Measurements from ENCODE around the gene PEPD.

Gene PEPD

GRCh38 chr19:33395561-33396550 lies 125.7 kb downstream of the PEPD start:
- DNase-seq (ENCODE audit: low spot score) = no peak

DNA sequence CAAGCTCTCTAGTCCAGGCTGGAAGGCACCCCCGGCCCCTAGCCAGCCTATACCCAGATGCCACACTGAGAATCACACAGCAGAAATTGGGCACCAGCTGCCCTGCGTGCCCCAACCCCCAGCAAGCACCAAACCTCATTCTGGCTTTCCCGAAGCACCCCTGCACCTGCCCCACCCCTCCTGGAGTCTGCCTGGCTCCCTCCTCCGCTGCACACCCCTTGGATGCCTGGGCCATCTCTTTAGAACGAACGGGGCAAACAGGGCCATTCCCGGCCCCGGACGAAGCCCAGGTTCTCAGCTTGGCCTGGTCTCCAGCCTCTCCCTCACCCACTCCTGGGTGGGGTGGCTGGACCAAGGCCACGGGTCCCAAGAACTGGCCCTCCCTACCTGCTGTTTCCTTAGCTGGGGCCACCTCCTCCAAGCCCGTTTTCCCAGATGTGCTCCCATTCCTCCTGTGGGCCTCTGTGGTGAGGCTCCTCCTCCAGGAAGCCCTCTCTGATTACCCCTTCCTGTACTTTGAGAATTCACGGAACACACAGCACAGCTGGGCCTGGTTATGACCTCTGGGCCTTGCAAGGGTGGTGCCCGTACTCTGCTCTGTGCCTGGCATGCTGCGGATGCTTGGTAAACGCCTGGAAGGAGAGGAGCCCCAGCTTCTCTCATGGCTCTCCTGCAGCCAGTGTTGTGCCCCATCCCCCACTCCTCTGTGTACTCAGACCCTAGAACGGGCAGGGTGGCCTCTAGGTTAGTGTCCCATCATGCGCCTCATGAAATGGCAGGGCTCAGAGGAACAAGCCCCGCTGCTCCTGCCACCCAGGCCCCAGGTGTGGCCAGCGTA lies 126.6 kb downstream of the PEPD start:
- DNase-seq (ENCODE audit: low spot score) = no peak

- no peak for DNase-seq (ENCODE audit: low spot score)
These were observed 127.4 kb downstream of the PEPD start for GRCh38 chr19:33394006-33394722.

- DNase-seq (ENCODE audit: low spot score) = no peak
These were observed 128.1 kb downstream of the PEPD start for GRCh38 chr19:33393286-33394005.

- no peak for DNase-seq (ENCODE audit: low spot score)
These were observed 129.0 kb downstream of the PEPD start for GRCh38 chr19:33392341-33393285.

DNA sequence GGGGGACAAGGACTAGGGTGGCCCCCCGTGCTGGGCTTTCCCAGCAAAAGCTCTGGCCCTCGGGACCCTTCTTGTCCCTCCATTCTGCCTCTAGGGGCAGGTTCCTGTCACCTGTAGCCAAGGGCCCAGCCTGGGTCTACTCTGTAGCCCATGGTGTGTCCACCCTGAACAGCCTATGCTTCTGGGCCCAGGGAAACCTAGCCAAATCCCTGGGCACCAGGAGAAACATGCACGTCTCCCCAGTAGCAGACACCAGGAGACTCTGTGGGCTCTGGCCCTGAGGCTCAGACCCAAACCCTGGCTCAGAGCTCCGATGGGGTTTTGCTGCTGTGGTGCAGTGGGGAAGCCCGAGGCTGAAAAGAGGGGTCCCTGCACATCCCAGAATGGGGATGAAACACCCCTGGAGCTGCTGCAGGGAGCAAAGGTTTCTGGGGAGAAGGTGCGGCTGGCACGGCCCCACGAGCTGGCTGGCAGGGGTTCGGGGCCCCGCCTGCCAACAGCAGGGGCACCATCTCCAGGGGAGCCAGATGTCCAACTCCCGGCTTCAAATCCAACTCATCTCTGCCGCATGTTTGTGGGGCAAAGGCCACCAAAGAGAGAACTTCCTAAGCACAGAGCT lies 129.9 kb downstream of the PEPD start:
- DNase-seq (ENCODE audit: low spot score) = no peak

DNA sequence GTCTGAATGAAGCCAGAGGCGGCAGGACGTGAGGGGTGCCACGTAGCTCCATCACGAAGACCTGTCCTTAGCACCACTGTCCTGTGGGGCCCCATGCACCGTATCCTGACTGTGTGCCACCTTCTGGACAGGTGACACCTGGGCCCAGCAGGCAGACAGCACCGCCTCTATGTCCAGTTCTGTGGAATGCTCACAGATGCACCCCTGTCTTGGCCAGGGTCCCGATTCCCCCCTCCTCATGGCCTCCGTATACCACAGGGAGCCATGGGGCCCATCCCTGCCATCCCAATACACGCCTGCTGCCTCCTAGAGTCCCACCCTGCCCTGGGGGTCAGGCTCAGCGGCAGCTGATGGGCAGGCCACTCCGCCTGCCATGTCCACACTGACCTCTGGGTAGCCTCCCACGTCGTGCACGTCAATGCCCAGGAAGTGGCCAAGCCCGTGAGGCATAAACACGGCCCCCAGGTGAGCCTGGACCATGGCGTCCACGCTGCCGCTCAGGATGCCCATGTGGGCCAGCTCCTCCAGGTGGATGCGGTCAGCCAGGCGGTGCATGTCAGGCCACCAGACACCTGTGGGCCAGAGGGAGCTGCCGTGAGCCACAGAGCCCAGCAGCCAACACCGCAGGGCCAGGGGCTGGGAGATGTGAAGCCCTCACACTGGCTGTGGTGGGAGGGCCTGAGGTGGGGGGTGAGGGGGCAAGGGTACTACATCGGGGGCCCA lies 130.5 kb downstream of the PEPD start:
- DNase-seq (ENCODE audit: low spot score) = no peak

- no peak for DNase-seq (ENCODE audit: low spot score)
These were observed 131.3 kb downstream of the PEPD start for GRCh38 chr19:33390101-33390907.

GRCh38 chr19:33389421-33390100 lies 132.0 kb downstream of the PEPD start:
- no peak for DNase-seq (ENCODE audit: low spot score)

DNA sequence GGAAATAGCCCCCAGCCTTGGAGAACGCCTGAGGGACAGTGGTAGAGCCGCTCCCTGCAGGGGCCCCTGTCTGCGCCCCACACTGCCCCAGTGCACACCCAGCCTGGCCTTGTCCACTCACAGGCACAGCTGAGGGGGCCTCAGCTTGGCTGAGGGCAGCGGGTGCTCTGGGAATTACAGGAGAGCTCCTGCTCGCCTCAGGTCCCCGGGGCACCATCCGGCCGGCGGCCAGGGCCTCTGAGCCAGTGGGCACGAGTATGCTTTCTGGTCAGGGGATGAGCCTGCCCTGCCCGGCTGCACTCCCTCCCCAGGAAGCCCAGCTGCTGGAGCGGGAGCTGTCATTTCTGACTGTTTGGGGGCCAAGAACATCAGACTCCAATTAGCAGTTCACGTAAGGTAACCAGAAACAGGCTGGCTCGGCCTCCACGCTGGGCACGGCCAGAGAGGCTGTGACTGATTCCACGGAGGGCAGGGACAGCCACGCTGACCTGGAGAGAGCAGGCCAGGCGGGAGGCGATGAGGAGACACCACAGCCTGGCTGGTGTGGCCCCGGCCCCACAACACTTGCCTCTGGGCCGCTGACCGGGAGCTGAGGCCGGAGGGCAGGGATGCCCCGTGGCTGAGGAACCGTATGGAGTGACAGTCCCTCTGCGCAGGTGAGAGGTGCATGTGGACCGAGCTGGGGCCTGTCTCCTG lies 132.7 kb downstream of the PEPD start:
- DNase-seq (ENCODE audit: low spot score) = no peak

GRCh38 chr19:33388231-33388724 lies 133.3 kb downstream of the PEPD start:
- DNase-seq (ENCODE audit: low spot score) = no peak

DNA sequence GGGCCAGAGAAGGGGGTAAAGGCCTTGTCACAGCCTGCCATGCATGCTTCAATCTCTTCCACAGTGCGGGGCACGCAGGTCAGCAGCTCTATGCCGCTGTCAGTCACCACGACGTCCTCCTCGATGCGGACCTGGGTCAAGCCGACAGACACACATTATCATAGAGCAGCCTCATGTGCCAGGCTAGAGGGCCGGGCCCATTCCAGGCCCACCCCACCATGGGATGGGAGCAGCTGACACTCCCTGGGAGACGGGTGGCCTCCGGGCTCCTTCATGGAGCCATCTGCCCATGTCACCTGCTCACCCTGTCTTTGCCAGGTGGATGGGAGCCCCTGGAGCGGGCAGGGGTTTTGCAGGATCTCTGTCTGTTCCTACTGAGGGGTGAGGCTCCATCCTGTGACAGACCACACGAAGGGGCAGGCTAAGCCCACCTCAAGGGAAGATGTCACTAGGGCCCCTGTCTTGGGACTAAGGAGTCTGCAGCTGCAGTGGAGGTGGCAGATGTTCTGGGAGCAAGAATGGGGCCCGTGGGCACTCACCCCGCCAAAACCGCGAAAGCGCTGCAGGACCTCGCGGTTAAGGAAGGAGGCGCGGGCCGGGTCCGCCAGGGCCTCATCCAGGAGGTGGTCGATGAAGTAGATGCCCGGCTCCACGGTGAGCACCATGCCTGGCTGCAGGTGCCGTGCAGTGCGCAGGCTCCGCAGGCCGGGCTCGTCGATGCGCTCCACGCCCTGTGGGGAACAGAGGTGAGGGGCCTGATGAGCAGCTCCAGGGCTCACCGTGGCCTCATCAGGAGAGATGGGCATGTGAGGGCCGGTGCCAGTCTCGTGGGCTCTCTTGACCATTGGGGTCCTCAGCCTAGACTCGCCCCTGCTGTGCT lies 134.0 kb downstream of the PEPD start:
- DNase-seq (ENCODE audit: low spot score) = no peak

DNA sequence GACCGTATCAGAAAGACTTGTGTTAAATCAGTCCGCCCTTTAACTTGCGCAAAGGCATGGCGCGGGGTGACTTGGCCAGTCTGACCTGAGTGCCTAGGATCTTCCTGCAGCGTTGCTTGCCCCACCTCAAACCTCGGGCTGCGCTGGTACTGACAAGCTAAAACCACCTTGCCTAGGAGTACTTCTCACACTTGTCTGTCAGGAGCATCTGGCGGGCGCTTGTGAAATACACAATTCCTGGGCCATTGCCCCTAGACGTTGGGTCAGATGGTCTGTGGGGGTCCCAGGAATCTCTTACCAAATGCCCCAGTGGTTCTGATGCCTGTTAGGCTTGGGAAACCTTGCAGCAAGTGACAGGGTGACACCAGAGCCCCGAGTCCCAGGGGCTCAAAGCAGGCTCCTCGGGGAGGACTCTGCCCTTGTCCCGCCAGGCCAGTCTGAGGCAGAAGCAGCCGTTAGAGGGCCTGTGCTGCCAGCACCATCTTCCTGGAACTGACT lies 135.2 kb downstream of the PEPD start:
- DNase-seq (ENCODE audit: low spot score) = no peak

DNA sequence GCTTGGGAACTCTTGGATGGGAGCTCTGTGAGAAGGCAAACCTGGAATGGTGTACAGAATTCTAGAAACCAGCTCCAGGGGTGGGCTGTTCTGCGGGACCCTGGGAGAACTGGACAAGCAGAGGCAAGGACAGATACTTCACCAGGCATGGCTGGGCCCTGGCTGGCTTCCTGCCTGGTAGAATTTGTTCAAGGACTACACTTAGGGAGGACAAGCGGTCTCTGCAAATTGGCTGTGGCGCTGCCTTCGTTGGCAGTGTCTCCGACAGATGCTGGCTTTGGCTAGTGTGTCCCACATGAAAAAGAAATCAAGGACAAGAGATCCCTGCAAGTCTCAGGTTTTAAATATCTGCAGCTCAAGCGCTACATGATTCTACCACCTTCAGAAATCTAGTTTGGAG lies 135.6 kb downstream of the PEPD start:
- DNase-seq (ENCODE audit: low spot score) = no peak

- no peak for DNase-seq (ENCODE audit: low spot score)
These were observed 136.6 kb downstream of the PEPD start for GRCh38 chr19:33384983-33385382.

Data from LoVo (cell line).